ENCODE results near the gene FARSB. TPM values are rescaled to one million over a fixed set of nuclear protein-coding genes. Genes with fewer than 3 reads are reported as not detected.

Gene FARSB
- total RNA-seq, 1 experiment from 2014 or later, result 50.7 TPM

- no peak for TF ChIP-seq ATF3 (IDR thresholded peaks at IDR 0.05)
- no peak for TF ChIP-seq CEBPB (IDR thresholded peaks at IDR 0.05; ENCODE audit: low read depth)
- no peak for TF ChIP-seq ELF1 (IDR thresholded peaks at IDR 0.05; ENCODE audit: borderline replicate concordance, low read depth)
- no peak for TF ChIP-seq TCF7L2 (IDR thresholded peaks at IDR 0.05; ENCODE audit: borderline replicate concordance, extremely low read depth, insufficient read depth, insufficient read length)
- TF ChIP-seq ZFX (IDR thresholded peaks at IDR 0.05), result no peak
- no peak for TF ChIP-seq SIN3A (IDR thresholded peaks at IDR 0.05; ENCODE audit: low read depth)
- TF ChIP-seq POLR2A (IDR thresholded peaks at IDR 0.05; ENCODE audit: borderline replicate concordance, extremely low read depth, insufficient read depth, insufficient read length), result no peak
- TF ChIP-seq EZH2 (IDR thresholded peaks at IDR 0.05), result no peak
- no peak for TF ChIP-seq CBX3 (IDR thresholded peaks at IDR 0.05; ENCODE audit: low read depth)
- no peak for TF ChIP-seq RAD21 (IDR thresholded peaks at IDR 0.05; ENCODE audit: low read depth)
- TF ChIP-seq MAX (IDR thresholded peaks at IDR 0.05), result no peak
- TF ChIP-seq POLR2AphosphoS5 (IDR thresholded peaks at IDR 0.05; ENCODE audit: low read depth, low read length), result no peak
- no peak for TF ChIP-seq ZNF274 (IDR thresholded peaks at IDR 0.05; ENCODE audit: low read depth, low read length)
- TF ChIP-seq EZH2phosphoT487 (IDR thresholded peaks at IDR 0.05; ENCODE audit: borderline replicate concordance), result no peak
- no peak for TF ChIP-seq SRF (IDR thresholded peaks at IDR 0.05; ENCODE audit: low read depth)
- no peak for TF ChIP-seq EGR1 (IDR thresholded peaks at IDR 0.05; ENCODE audit: low read depth)
- TF ChIP-seq SP1 (IDR thresholded peaks at IDR 0.05; ENCODE audit: low read depth), result no peak
- no peak for TF ChIP-seq REST (IDR thresholded peaks at IDR 0.05; ENCODE audit: low read depth)
- H2AFZ ChIP-seq (ENCODE audit: low read depth, low read length, poor library complexity, severe bottlenecking), result no peak overlapping the region
- no peak overlapping the region for H3K9ac ChIP-seq (ENCODE audit: low read length)
- H3K4me3 ChIP-seq (replicated peaks in 1 of 2; ENCODE audit: low read depth in 1 of 2, low read length in 2 of 2), result no peak overlapping the region
- no peaks in the 10 kb centered on the region for H3K27me3 ChIP-seq (ENCODE audit: insufficient read depth, low read length)
- no TSS peak for BruUV-seq (replicated peaks)
- CTCF ChIA-PET, result no interaction called here
- no peaks in the 10 kb centered on the region for H3K9me2 ChIP-seq (ENCODE audit: insufficient read depth)
- POLR2A ChIA-PET, result no interaction called here
- H3K27ac ChIP-seq (ENCODE audit: low read depth, low read length), result no peak overlapping the region
- intact Hi-C loops (cut with micrococcal nuclease), result no loop called here
- peaks cover 3 to 8% of the 10 kb centered on the region in 2 experiments; a peak in 1 of 4 replicates for H3K4me1 ChIP-seq (ENCODE audit: control insufficient read depth in 1 of 2, insufficient read depth in 2 of 2, low read length in 2 of 2)
- RAD21 ChIA-PET (ENCODE audit: low non-redundant PET in 1 of 2, low total read pairs in 2 of 2, uncharacterized antibody in 2 of 2, unreplicated experiment in 2 of 2), result no interaction called here
- 0 out of 2 replicates have a peak, but pooled peaks cover 3% of the 10 kb centered on the region for H4K20me1 ChIP-seq (ENCODE audit: insufficient read depth)
- no peaks in the 10 kb centered on the region for H3K9me3 ChIP-seq (ENCODE audit: control insufficient read depth in 1 of 2, insufficient read depth in 1 of 2, low read depth in 1 of 2, low read length in 2 of 2)
- no peak for DNase-seq (ENCODE audit: low read depth, low spot score)
- H3K36me3 ChIP-seq (ENCODE audit: control insufficient read depth in 1 of 2, insufficient read depth in 2 of 2, low read length in 2 of 2), result peaks cover 3 to 4% of the 10 kb centered on the region in 2 experiments; a peak in 2 of 4 replicates
- no peak overlapping the region for H3K4me2 ChIP-seq (ENCODE audit: low read length)
- ATAC-seq, result no peak
- H3K79me2 ChIP-seq (ENCODE audit: insufficient read depth, low read length), result peaks cover 19% of the 10 kb centered on the region
These were observed 79.5 kb downstream of the FARSB start for GRCh38 chr2:222576171-222577081.
